ENCODE measurements around the gene GNG3.
"Not testable (repeated sequence)": the region's sequence is repeated elsewhere in the genome, so short reads cannot be mapped to it uniquely, and the experiment has no call there.

GNG3 gene

DNA sequence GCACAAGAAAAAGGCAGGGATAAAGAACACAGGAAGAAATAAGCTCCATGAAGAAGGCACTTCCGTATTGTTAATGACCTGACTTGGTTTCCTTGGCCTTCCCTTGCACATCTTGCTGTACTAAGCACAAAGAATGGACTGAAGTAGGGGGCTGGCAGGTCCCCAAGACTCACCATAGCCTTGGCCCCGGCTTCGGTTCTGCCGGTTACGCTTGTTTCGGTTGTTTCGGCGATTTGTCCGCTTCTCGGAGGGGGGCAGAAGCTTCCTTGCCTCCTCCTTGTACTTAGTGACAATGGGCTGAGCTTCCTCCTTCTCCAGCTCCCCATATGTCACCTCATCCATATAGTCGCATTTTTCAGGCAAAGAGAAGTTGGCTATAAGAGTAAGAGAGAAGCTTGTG lies 9.3 kb downstream of the GNG3 start:
- no peak for DNase-seq (ENCODE audit: low read depth)

DNA sequence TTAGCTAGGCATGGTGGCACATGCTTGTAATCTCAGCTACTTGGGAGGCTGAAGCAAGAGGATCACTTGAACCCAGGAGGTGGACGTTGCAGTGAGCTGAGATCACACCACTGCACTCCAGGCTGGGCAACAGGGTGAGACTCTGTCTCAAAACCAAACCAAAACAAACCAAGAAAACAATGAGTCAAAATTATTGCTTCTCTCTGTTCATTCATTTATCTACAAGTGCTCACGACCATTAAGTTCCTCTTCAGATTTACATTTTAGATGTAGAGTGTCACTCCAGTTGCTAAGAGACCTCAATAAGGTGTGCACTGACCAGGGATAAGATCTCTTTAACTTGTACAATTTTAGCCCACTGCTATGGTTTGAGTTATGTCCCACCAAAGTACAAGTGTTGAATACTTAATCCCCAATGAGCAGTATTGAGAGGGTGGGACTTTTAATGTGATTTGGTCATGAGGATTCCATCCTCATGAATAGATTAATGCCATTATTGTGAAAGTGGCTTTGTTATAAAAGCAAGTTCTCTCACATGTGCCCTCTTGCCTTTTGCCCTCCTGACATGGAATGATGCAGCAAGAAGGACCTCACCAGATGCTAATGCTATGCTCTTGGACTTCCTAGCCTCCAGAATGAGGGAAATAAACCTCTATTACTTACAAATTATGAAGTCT lies 12.0 kb downstream of the GNG3 start:
- DNase-seq (ENCODE audit: low read depth) = no peak

DNA sequence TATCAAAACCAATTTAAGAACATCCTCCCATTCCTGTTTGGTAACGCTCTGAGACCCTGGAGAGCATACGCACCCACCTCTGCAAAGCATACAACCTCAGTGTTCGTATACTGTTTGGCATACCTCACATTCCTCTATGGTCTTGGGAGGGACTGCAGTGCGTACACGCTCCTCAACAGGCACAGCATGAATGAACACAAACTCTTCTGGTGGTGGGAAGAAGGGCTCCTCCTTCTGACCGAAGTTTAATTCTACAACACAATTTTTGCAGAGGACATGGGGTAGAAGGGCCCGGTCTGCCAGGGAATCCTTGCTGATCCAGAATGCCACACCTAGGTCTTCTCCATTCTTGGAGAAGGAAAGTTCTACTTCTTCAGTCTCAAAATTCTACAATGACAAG lies 14.5 kb downstream of the GNG3 start:
- peak; percentile 46 for DNase-seq (ENCODE audit: low read depth)

GRCh38 chr11:62724171-62724570 lies 16.7 kb downstream of the GNG3 start:
- DNase-seq (ENCODE audit: low read depth) = no peak

DNA sequence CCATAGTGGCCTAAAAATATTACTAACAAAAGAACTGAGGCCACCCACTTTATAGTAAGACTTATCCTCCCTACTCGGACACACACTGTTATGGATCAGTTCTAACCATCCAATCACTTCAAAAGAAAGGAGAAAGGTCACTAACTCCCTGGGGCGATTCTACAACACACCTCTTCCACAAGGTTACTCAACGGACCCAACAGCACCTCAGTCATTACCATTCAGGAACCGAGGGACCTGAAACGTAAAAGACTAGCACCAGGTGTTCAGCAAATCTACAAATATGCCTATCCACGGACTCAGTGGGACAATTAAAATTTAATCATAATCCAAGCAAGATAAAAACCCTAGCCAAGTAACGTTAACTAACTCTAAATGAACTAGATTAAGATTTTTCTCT lies 18.2 kb downstream of the GNG3 start:
- no peak for DNase-seq (ENCODE audit: low read depth)

GRCh38 chr11:62726156-62726914 lies 18.9 kb downstream of the GNG3 start:
- DNase-seq (ENCODE audit: low read depth) = no peak

GRCh38 chr11:62726915-62727164 lies 19.4 kb downstream of the GNG3 start:
- no peak for DNase-seq (ENCODE audit: low read depth)

DNA sequence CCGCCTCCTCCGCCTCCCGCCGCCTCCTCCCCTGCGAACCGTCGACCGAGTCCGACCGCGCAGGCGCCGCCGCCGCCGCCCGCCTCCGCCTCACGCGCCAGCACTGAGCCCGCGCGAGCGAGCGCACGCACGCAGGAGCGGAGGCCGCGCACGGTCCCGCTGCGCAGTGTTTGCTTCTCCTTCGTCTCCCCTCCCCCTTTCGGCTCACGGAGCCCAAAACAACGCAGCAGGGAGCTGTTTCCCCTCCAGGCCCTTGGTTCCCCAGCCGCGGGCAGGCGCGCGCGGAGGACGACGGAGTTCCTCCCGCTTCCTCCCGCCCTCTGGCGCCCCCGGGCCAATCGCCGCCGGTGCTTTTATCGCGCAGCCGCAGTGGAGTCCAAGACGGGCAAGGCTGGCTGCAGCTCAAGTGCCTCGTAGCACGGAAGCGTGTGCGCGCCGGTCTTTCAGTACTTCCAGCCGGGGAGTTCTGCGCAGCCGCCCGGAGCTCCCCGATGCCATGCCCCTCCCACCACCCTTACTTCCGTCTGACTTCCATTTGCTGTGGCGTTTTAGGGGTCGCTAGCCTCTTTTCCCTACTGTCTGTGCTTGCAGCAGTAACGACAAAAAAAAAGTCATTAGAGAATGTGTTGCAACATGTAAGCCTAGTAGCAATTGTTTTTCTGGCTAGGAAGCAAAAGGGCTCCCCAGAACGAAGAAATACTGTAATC lies 19.8 kb downstream of the GNG3 start, which contains the start of gene HNRNPUL2:
Gene HNRNPUL2, minus strand, starts transcription at position 293 of the 707 bp plus-strand sequence. CDS start 301 bp downstream, outside the sequence.
- peak; percentile 99 for DNase-seq (ENCODE audit: low read depth)

DNA sequence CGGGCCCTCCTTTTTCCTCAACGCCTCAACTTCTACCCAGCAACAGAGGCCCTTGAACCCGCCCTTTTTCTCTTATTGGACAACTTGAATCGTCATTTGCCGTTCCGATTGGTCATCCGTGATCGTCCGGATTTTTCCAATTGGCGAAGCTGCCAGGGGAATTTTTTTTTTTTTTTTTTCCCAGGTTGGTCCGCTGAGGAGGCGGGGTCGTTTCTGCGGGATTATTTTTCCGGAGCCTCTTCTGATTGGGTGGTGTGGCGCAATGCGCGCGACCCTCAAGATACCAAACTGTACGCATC lies 20.3 kb downstream of the GNG3 start:
- peak; percentile 97 for DNase-seq (ENCODE audit: low read depth)

DNA sequence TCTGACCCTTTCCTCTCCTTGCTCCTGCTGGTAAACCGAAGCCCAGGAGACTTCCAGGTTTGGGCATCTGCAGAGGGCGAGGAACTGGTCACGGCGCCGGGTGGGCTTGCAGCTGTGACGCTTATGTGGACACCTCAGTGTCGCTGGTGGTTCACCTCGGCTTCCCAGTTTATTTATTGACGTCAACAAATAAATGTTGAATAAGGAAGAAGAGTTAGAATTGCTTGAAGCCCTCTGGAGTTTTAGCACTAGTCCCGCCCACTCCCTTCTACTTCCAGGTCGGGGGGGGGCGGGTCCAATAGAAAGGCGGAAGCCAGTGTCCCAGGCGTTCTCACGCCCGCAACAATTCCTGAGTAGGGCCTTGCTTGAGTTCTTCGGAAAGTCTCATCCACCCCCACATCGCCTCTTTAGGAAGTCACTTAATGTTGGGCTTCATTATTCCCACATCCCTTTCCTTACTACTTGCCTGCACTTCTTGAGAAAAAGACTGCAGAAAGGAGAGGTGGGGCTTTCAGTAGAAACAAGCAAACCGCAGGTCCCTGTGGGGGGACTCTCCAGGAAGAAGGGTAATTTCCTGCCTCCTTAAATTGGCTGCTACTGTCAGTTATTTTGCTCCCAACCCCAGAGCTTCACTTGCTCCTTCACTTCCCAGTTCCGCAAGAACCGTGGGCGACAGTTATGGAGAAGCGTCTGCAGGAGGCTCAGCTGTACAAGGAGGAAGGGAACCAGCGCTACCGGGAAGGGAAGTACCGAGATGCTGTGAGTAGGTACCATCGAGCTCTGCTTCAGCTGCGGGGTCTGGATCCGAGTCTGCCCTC lies 20.9 kb downstream of the GNG3 start, which contains the start of gene TTC9C:
Gene TTC9C, plus strand, starts transcription at position 316 of the 818 bp plus-strand sequence. Its CDS starts 363 bp downstream, at position 679.
- peak; percentile 92 for DNase-seq (ENCODE audit: low read depth)

GRCh38 chr11:62730076-62730475 lies 22.6 kb downstream of the GNG3 start:
- not testable (repeated sequence) for DNase-seq (ENCODE audit: low read depth)

- peak; percentile 46 for DNase-seq (ENCODE audit: low read depth)
Observed at GRCh38 chr11:62732830-62733229, 25.4 kb downstream of the GNG3 start.

DNA sequence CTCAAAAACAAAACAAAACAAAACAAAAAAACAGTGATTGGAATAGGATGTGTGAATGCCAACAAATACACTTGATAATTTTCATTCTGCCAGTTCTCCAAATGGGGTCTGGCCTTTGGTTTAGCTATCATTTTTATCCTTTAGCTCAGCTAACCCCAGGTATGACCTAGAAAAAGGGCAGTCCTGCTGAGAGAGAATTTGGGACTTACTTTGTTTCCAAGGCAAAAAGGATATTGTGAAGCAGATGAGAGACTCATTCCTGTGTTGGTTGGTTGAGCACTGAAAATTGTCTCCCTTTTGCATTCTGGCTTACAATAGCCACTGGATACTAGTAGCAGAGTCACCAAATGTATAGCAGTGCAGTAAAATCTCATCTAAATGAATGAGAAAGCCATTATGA lies 29.7 kb downstream of the GNG3 start:
- no peak for DNase-seq (ENCODE audit: low read depth)

DNA sequence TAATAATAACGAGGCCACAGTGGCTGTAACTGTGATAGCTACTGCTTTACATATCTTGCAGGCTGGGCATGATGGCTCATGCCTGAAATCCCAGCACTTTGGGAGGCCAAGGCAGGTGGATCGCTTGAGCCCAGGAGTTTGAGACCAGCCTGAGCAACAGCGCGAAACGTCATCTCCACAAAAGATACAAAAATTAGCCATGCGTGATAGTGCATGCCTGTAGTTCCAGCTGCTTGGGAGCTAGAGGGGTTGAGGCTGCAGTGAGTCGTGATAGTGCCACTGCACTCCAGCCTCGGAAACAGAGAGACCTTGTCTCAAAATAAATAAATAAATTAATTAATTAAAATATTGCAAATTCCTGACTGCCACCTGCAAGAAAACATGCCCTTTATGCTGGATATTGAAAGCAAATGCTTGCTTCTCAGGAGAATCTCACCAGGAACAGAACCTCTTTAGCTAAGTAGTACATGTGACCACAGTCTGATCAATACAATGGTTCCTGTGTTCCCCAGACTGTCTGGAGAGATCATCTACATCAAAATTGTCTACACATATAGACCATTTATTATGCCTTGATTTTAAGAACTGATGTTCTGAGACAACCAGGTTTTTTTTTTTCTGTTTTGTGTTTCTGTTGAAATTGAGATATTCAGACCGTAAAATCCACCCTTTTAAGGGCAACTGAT lies 40.1 kb downstream of the GNG3 start:
- no peak for DNase-seq (ENCODE audit: low read depth)

DNA sequence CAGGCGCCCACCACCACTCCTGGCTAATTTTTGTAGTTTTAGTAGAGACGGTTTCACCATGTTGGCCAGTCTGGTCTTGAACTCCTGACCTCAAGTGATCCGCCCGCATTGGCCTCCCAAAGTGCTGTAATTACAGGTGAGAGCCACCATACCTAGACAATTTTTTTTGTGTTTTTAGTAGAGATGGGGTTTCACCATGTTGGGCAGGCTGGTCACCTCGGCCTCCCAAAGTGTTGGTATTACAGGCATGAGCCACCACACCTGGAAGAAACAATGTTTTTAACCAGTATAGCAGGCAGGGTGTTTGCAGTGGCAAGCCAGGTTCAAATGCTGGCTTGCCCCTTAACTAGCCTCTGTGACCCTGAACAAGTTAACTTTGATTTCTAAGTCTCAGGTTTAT lies 42.5 kb downstream of the GNG3 start:
- not testable (repeated sequence) for DNase-seq (ENCODE audit: low read depth)

- no peak for DNase-seq (ENCODE audit: low read depth)
Observed at GRCh38 chr11:62752177-62752785, 44.8 kb downstream of the GNG3 start.

GRCh38 chr11:62752994-62753735 lies 45.7 kb downstream of the GNG3 start:
- no peak for DNase-seq (ENCODE audit: low read depth)

DNA sequence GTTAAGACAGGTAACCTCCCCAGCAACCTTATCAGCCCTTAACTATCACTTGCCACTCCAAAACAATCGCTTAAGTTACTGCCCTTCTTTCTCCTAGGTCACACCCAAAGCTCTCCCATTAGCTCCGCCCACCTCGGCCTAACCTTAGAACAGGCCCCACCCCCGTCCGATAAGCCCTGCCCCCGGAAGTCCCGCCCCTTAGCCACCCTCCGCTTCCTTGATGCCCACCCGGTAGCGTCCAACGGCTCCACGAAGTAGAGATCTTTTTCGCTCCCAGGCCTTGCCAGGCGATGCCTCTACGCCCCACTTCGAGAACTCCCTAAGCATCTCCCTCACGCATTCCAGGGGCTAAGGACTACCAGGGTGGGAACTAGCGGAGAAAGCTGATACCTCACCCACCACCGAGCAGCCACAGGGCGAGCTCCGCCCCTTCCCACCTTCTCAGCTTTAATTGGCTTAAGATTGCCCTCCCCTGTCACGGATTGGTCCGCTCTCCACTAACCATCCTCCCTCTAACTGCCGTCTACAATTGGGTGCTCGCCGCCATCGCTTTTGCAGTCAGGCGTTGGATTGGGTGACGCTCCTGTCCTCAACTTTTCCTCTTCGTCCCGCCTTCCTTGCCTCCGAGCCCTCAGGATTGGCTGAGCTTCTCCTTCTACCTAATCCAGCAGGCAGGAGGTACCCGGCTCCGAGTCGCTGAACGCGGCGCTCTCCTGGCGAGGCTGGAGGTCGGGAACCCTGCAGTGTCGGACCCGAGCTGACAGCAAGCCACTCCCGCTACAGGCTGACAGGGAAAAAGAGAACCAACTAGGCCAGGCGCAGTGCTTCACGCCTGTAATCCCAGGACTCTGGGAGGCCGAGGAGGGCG lies 46.5 kb downstream of the GNG3 start, which contains the start of gene ZBTB3:
Gene ZBTB3, minus strand, starts transcription at position 425 of the 868 bp plus-strand sequence. CDS start 496 bp downstream, outside the sequence.
- DNase-seq (ENCODE audit: low read depth) = peak; percentile 100

- no peak for DNase-seq (ENCODE audit: low read depth)
Observed at GRCh38 chr11:62755086-62755615, 47.7 kb downstream of the GNG3 start.
